Endodermal cell (in vitro differentiated cells): Measurements from ENCODE around the gene SMR3A. TPM values are rescaled to one million over a fixed set of nuclear protein-coding genes. Genes with fewer than 3 reads are reported as not detected.

Experiments
- DNase-seq: peaks from one replicate; pipeline ENCODE4 v3.0.0-alpha.2; 2017
- H3K27ac ChIP-seq: 2 replicates; pipeline ENCODE4 v1.5.1; 2013; ENCODE audit warnings: mild to moderate bottlenecking, low read depth, low read length, moderate library complexity
- H3K27me3 ChIP-seq: 2 replicates; pipeline ENCODE4 v1.6.1; 2013; ENCODE audit warnings: mild to moderate bottlenecking, low read length, moderate library complexity; ENCODE audit not compliant: insufficient read depth, control insufficient read depth, poor library complexity, severe bottlenecking
- H3K36me3 ChIP-seq: 2 replicates; pipeline ENCODE4 v1.7.0; 2013; ENCODE audit warnings: mild to moderate bottlenecking, low read length, moderate library complexity; ENCODE audit not compliant: control insufficient read depth, insufficient read depth
- H3K4me1 ChIP-seq: one replicate; pipeline ENCODE4 v1.7.0; 2013; ENCODE audit warnings: low read length; ENCODE audit not compliant: control insufficient read depth, insufficient read depth
- H3K4me3 ChIP-seq: 2 replicates; pipeline ENCODE4 v1.5.1; 2013; ENCODE audit warnings: mild to moderate bottlenecking, low read length, moderate library complexity
- H3K9ac ChIP-seq: 2 replicates; pipeline ENCODE4 v1.6.1; 2013; ENCODE audit warnings: mild to moderate bottlenecking, low read length, moderate library complexity; ENCODE audit not compliant: poor library complexity, severe bottlenecking; ENCODE audit errors: extremely low read depth
- H3K9me3 ChIP-seq: 2 replicates; pipeline ENCODE4 v1.6.1; 2013; ENCODE audit warnings: mild to moderate bottlenecking, low read length, moderate library complexity; ENCODE audit not compliant: control insufficient read depth
- H3K27ac Mint-ChIP-seq: 2 replicates; pipeline ENCODE4 v1.8.0; 2020; ENCODE audit warnings: mixed read lengths
- H3K27me3 Mint-ChIP-seq: 2 replicates; pipeline ENCODE4 v1.8.0; 2021; ENCODE audit warnings: mild to moderate bottlenecking, mixed read lengths; ENCODE audit not compliant: insufficient read depth
- H3K36me3 Mint-ChIP-seq: 2 replicates; pipeline ENCODE4 v1.8.0; 2020; ENCODE audit warnings: low read depth, mixed read lengths
- H3K4me1 Mint-ChIP-seq: 2 replicates; pipeline ENCODE4 v1.8.0; 2020; ENCODE audit warnings: mixed read lengths
- H3K4me3 Mint-ChIP-seq: 2 replicates; pipeline ENCODE4 v1.8.0; 2020; ENCODE audit warnings: mild to moderate bottlenecking, moderate library complexity, mixed read lengths
- H3K9me3 Mint-ChIP-seq: 2 replicates; pipeline ENCODE4 v1.8.0; 2020; ENCODE audit warnings: mild to moderate bottlenecking, mixed read lengths
- WGBS, 2 experiments: methylation state at CpG; one replicate each; pipeline versions ENCODE4 v1.1.5 to v1.1.7; 2013; ENCODE audit warnings: missing lambda C conversion rate in 2 of 2, mixed read lengths in 1 of 2; ENCODE audit not compliant: insufficient coverage in 1 of 2, insufficient read length in 1 of 2; 5-methylcytosine and 5-hydroxymethylcytosine counted together
- total RNA-seq, 2 donors: library from RNA; stranded (reverse); fragmentation: NEBNext Ultra II Directional in 1 of 2; extraction: Animal tissue kit (Norgen Biotek cat#: 25700) in 1 of 2; gene quantifications; 2 replicates in 1 of 2; 3 replicates in 1 of 2; pipeline ENCODE4 v1.2.1, GENCODE V29; 2021
- TF ChIP-seq, protein P1 (sequence below): fragments of 200-600 bp; sonication (generic); conservative IDR thresholded peaks from 2 replicates; pipeline ENCODE4 v1.5.0; 2021; ENCODE audit warnings: antibody characterized with exemption, mild to moderate bottlenecking

SMR3A gene
- total RNA-seq, 2 donors from 2014 or later, result not detected

GRCh38 chr4:70364002-70364401 is 3.4 kb downstream of the SMR3A start:
- Histone ChIP-seq H3K9ac (no peak overlapping the region), H3K36me3 (no peaks in the 10 kb centered on the region), H3K27me3 (no peaks in the 10 kb centered on the region), H3K27ac (no peak overlapping the region), H3K9me3 (no peaks in the 10 kb centered on the region), H3K4me3 (no peak overlapping the region), H3K4me1 (no peaks in the 10 kb centered on the region)
- Mint-ChIP-seq H3K4me1 (no peaks in the 10 kb centered on the region), H3K27me3 (no peaks in the 10 kb centered on the region), H3K4me3 (no peak overlapping the region), H3K27ac (no peak overlapping the region), H3K36me3 (no peaks in the 10 kb centered on the region), H3K9me3 (no peaks in the 10 kb centered on the region)
- TF ChIP-seq, protein P1, sequence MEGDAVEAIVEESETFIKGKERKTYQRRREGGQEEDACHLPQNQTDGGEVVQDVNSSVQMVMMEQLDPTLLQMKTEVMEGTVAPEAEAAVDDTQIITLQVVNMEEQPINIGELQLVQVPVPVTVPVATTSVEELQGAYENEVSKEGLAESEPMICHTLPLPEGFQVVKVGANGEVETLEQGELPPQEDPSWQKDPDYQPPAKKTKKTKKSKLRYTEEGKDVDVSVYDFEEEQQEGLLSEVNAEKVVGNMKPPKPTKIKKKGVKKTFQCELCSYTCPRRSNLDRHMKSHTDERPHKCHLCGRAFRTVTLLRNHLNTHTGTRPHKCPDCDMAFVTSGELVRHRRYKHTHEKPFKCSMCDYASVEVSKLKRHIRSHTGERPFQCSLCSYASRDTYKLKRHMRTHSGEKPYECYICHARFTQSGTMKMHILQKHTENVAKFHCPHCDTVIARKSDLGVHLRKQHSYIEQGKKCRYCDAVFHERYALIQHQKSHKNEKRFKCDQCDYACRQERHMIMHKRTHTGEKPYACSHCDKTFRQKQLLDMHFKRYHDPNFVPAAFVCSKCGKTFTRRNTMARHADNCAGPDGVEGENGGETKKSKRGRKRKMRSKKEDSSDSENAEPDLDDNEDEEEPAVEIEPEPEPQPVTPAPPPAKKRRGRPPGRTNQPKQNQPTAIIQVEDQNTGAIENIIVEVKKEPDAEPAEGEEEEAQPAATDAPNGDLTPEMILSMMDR, result no peak
- whole genome bisulfite sequencing, 2 experiments, result 95% methylated on average over 4 to 5 of the region's 5 CpGs
- DNase-seq, result no peak

- H3K27me3 ChIP-seq, result no peaks in the 10 kb centered on the region
- no peaks in the 10 kb centered on the region for H3K9me3 Mint-ChIP-seq
- H3K9me3 ChIP-seq, result no peaks in the 10 kb centered on the region
- H3K36me3 Mint-ChIP-seq, result no peaks in the 10 kb centered on the region
- H3K4me1 ChIP-seq, result no peaks in the 10 kb centered on the region
- H3K4me3 ChIP-seq, result no peak overlapping the region
- no peaks in the 10 kb centered on the region for H3K4me1 Mint-ChIP-seq
- no peaks in the 10 kb centered on the region for H3K36me3 ChIP-seq
- no peak overlapping the region for H3K27ac ChIP-seq
- no peak for DNase-seq
- H3K27ac Mint-ChIP-seq, result no peak overlapping the region
- H3K9ac ChIP-seq, result no peak overlapping the region
- TF ChIP-seq, protein P1, result no peak
- no peaks in the 10 kb centered on the region for H3K27me3 Mint-ChIP-seq
- WGBS, 2 experiments, result 82 to 90% methylated on average over 2 of the region's 2 CpGs
- H3K4me3 Mint-ChIP-seq, result no peak overlapping the region
Measured at GRCh38 chr4:70365479-70365878, 4.9 kb downstream of the SMR3A start.

DNA sequence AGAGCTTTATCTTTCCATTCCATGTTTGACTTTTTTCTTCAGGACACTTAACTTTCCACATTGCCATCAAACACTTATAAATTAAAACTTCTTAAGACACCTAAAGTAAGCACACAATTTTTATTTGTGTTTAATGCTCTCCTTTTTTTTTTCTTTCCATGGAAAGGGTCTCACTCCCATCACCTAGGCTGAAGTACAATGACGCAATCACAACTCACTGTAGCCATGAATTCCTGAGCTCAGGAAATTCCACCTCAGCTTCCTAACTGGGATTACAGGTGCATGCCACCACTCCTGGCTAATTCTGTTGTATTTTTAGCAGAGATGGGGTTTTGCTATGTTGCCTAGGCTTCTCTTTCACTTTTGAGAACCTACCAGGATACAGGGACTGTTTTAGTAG is 7.3 kb downstream of the SMR3A start:
- Mint-ChIP-seq H3K9me3 (no peaks in the 10 kb centered on the region), H3K27ac (no peak overlapping the region), H3K36me3 (no peaks in the 10 kb centered on the region), H3K4me3 (no peak overlapping the region), H3K27me3 (no peaks in the 10 kb centered on the region), H3K4me1 (no peaks in the 10 kb centered on the region)
- Histone ChIP-seq H3K36me3 (no peaks in the 10 kb centered on the region), H3K9me3 (no peaks in the 10 kb centered on the region), H3K4me1 (no peaks in the 10 kb centered on the region), H3K9ac (no peak overlapping the region), H3K27me3 (no peaks in the 10 kb centered on the region), H3K4me3 (no peak overlapping the region), H3K27ac (no peak overlapping the region)
- no peak for DNase-seq
- TF ChIP-seq, protein P1, result no peak
- 91% methylated on average over 1 of the region's 1 CpG; no CpG with 5 or more reads in 1 of the 2 experiments for WGBS, 2 experiments
